Urothelium cell line (cell line): ENCODE results near the gene NOC4L.
"Not testable (repeated sequence)": the region's sequence is repeated elsewhere in the genome, so short reads cannot be mapped to it uniquely, and the experiment has no call there.

Source experiments
- DNase-seq: peaks from one replicate; pipeline ENCODE4 v3.0.0; 2011; ENCODE audit warnings: low spot score, mixed read lengths
- FAIRE-seq: peaks from 2 replicates; lab custom pipeline; 2011; peaks lifted over from hg19 to GRCh38; lab: Jason Lieb, UNC

NOC4L gene

DNA sequence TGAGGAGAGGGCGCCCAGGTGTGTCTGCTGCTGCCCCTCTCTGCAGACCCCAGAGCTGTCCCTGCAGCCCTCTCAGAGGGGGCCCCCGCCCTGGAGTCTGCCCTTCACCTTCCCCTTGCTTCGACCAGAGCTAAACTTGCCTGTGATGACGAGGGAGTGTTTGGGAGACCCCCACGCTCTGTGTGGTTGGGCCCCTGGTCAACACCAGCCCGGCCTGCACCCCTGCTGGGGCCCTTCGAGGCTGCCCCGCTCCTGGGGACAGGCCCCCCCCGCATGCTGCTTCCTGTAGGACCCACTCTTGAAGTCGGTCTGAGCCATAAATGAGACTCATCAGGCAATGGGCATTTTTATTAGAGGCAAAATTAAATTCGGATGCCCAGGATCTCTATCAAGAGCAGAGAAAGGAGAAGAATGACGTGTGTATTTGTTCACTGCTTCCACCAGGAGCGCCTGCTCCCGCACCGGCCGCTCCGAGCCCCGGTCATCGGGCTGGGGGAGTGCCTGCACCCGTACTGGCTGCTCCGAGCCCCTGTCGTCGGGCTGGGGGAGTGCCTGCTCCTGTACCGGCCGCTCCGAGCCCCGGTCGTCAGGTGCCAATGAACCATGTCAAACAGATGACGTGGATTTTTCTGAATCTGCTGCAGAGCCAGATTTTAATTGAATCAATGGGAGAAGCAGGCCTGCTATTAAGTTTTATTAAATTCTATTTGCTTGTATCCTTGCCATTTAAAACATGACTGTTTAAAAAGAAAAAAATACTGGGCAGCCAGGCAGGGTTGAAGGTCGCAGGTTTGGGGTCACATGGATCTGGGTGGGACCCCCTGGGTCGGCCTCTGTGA lies 47.7 kb downstream of the NOC4L start:
- no peak for FAIRE-seq
- no peak for DNase-seq

DNA sequence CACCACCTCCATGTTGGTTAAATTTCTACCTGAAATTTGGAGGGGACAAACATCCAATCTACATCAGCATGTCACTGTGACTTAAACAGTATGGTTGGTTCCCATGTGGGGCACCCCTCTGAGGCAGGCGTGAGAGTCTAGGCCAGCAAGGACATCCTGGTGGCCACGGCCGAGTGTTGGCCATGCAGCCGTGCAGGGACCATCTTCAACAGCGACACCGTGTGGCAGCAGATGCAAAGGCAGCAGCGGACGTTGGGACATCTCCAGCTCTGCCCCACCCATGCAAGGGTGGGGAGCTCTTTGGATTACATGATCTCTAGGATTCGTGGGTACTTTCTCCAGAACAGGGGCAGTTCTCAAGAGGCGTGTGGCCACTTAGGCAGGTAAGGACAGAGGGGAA lies 49.8 kb downstream of the NOC4L start:
- DNase-seq (no peak), FAIRE-seq (no peak)

DNA sequence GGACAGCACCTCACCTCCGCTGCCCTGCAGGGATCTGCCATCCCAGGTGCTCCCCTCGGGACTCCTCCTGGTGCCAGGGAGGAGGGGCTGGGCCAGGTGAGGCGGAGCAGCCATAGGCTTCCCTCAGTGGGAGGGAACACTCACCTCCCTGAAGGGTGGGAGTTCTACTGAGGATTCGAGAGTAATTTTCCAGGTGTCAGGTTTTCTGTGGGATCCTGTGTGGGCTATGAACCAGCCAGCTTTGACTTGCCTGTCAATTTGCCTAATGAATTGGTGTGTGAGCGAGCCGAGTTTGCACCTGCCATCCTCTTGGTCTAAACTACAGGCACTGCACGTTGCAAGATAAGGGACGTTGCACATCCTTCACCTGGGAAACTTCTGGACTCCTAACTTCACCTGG lies 50.3 kb downstream of the NOC4L start:
- FAIRE-seq, result no peak

GRCh38 chr12:132195242-132195641 lies 51.0 kb downstream of the NOC4L start:
- not testable (repeated sequence) for DNase-seq, FAIRE-seq

More for the DNA sequence above, 50.3 kb downstream of the NOC4L start:
- no peak for DNase-seq

- DNase-seq, result no peak
- FAIRE-seq, result no peak
Measured at GRCh38 chr12:132196038-132196872, 52.0 kb downstream of the NOC4L start.

DNA sequence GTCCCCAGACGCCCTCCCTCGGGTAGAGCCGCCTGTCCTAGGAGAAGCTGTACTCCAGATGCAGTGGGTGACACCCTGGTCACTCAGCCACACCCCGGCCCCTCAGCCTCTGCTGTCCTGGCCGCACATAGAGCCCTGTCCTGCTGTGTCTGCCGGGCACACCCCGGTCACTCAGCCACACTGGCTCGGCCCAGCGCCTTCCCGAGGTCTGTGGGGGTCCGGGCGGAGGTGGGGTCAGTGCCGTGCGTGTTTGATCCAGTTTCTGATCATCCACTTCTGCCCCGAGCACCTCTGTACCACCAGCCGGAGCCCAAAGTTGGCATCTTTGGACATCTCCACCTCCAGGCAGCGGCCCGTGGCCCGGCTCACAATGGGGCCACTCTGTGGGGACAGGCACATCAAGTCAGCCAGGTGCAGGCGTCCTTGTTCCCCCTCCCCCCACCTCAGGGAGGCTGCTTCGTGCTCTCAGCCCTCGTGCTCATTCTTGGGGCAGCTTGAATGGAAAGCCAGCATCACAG lies 52.7 kb downstream of the NOC4L start:
- DNase-seq, result no peak
- FAIRE-seq, result no peak

DNA sequence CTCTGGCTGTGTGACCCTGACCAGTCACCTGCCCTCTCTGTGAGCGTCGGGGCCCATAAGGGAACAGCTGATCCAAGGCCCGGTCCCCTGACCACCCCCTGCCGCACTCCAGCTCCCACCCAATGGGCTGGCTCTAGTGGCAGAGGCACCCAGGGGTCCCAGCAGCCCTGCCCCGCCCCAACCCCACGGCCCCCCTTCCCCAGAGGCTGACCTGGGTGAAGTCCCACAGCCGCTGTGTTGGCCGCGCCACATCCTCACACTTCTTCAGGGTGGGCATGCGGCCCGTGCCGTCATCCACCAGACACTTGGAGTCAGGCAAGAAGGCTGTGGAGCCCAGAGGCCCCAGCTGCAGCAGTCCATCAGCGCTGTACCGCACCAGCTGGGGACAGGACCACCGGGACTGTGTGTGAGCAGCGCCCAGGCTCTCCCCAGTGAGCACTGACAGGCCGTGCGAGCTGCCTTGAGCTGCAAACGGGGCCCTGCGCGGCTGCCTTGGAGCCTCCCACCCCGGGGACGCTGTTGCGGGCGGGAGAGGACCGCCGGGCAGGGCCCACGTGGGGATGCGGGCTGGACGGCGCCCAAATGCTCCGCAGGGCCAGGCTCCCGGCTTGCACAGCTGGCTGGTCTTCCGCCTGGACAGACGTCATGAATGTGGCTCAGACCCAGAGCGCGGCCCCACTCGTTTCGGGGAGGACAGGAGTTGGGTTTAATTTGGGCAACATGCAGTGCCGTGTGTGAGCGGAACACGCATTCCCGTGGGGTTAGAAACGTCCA lies 53.5 kb downstream of the NOC4L start:
- DNase-seq (no peak), FAIRE-seq (no peak)

DNA sequence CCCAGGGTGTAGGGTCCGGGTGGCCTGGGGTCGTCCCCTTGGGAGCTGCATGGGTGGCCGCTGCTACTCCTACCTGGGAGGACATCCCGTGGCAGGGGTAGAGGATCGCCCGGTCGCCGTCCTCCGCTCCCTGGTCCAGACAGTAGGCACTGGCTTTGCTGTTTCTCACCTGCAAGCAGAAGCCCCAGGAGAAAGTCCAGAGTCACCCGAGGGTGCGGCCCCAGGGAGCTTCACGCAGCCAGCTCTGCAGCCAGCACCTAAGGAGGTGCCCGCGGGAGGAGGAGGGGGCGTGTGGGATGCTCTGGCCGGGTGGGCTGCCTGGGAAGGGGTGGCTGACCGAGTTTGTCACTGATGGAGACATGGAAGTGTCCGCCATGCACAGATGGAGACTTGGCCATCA lies 54.8 kb downstream of the NOC4L start:
- DNase-seq, result no peak
- no peak for FAIRE-seq

DNA sequence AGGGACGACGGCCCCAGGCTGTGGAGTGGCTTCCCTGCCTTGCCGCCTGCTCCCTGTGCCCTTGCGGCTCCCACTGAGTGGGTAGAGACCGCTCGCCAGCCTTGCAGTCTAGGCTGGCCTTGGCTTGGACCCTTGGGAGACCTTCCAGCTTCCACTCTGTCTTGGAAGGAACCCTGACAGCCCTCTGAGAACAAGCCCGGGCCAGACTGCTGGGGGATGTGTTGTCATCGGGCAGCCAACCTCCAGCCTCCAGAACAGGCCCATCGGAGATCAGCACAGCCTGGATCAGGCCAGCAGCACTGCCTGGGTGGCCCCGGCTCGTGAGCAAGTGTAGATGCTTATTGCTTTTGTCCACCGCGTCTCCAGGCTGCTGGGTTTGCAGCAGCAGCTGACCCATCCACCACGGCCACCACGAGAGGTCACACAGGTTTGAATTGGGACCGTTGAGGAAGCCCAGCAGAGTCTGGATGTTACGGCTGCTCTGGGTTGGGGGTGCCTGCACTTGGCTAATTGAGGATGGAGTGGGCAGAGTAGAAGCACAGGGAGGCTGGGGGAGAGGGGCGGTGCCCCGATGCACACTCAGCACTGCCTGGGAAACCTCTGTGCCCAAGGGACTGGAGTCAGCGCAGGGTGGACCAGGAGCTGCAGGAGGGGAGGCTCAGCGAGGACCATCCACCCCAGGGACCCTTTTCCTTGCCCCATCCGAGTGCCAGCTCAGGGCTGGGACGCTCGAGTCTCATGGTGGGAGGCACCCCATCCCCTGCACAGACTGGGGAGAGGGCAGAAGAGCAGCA lies 55.5 kb downstream of the NOC4L start:
- DNase-seq (no peak), FAIRE-seq (no peak)

DNA sequence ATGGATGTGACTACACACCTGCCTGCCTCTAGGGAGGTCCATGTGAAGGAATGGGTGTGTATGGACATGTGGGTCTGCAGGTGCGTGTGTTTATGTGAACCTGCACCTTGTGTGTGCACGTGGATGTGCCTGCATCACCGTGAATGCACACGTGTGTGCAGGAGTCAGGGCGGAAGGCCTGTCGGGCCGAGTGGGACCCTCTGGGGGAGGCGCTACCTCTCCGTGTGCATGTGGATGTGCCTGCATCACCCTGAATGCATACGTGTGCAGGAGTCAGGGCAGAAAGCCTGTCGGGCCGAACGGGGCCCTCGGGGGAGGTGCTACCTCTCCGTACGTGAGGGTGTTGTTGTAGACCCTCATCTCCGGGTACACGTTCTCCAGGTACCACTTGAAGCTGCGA lies 56.5 kb downstream of the NOC4L start:
- DNase-seq (no peak), FAIRE-seq (peak; percentile 68)

GRCh38 chr12:132201391-132202120 lies 57.3 kb downstream of the NOC4L start:
- DNase-seq (no peak), FAIRE-seq (no peak)
